Caco-2 (cell line): ENCODE data around the gene FOXC1. TPM values are rescaled to one million over a fixed set of nuclear protein-coding genes. Genes with fewer than 3 reads are reported as not detected.

Source experiments
- BruUV-seq: library from RNA; stranded (reverse); fragments of 400-500 nt; replicated peaks from 2 replicates; lab custom pipeline; 2021; lab: Mats Ljungman, UMichigan
- CTCF ChIA-PET: fragments of 300-600 bp; sonication (Branson Sonifier 250); formaldehyde crosslinking; loops from one replicate; lab custom pipeline; 2022; ENCODE audit warnings: antibody characterized with exemption; lab: Charles Lee
- POLR2A ChIA-PET: fragments of 300-600 bp; sonication (Branson Sonifier 250); formaldehyde crosslinking; loops from one replicate; lab custom pipeline; 2022; ENCODE audit warnings: antibody characterized with exemption; lab: Charles Lee
- DNase-seq, 2 experiments: peaks; one replicate each; pipeline versions ENCODE4 v3.0.0 to v3.0.0-alpha.2; 2020 to 2022
- H3K27me3 ChIP-seq: replicated peaks from 2 replicates; pipeline ENCODE4 v1.6.0; 2011; ENCODE audit warnings: low read length; ENCODE audit not compliant: control insufficient read depth, insufficient read depth
- H3K36me3 ChIP-seq: 2 replicates; pipeline ENCODE4 v1.5.1; 2011; ENCODE audit warnings: low read length; ENCODE audit not compliant: control insufficient read depth, insufficient read depth
- H3K4me1 ChIP-seq: fragments of 250-450 bp; sonication (Bioruptor Pico); 2 replicates; pipeline ENCODE4 v1.5.1; 2020; ENCODE audit warnings: mild to moderate bottlenecking
- H3K4me3 ChIP-seq: 2 replicates; pipeline ENCODE4 v1.5.1; 2011; ENCODE audit warnings: low read depth, mild to moderate bottlenecking, control low read depth, low read length
- H3K9me3 ChIP-seq: fragments of 250-450 bp; sonication (Bioruptor Pico); 2 replicates; pipeline ENCODE4 v1.5.1; 2020; ENCODE audit warnings: mild to moderate bottlenecking, moderate library complexity
- H3K27ac Mint-ChIP-seq: one replicate; pipeline ENCODE4 v1.8.0; 2022; ENCODE audit warnings: mixed read lengths; ENCODE audit not compliant: unreplicated experiment
- H3K27me3 Mint-ChIP-seq: one replicate; pipeline ENCODE4 v1.8.0; 2022; ENCODE audit warnings: mixed read lengths; ENCODE audit not compliant: insufficient read depth, unreplicated experiment
- H3K36me3 Mint-ChIP-seq: one replicate; pipeline ENCODE4 v1.8.0; 2022; ENCODE audit warnings: mild to moderate bottlenecking, mixed read lengths; ENCODE audit not compliant: insufficient read depth, unreplicated experiment
- H3K4me1 Mint-ChIP-seq: one replicate; pipeline ENCODE4 v1.8.0; 2022; ENCODE audit warnings: low read depth, mixed read lengths; ENCODE audit not compliant: unreplicated experiment
- H3K4me3 Mint-ChIP-seq: one replicate; pipeline ENCODE4 v1.8.0; 2022; ENCODE audit warnings: mild to moderate bottlenecking, moderate library complexity, mixed read lengths; ENCODE audit not compliant: unreplicated experiment
- H3K9me3 Mint-ChIP-seq: one replicate; pipeline ENCODE4 v1.8.0; 2022; ENCODE audit warnings: mixed read lengths; ENCODE audit not compliant: unreplicated experiment
- intact Hi-C: fragments of 100-400 bp; cut with micrococcal nuclease; formaldehyde crosslinking; loops from one replicate; pipeline ENCODE4 v1.10.0; 2022; ENCODE audit not compliant: unreplicated experiment
- total RNA-seq: library from RNA; stranded (reverse); gene quantifications from 2 replicates; pipeline ENCODE4 v1.2.3, GENCODE V29; 2022
- TF ChIP-seq, protein P1 (sequence below), 2 experiments: fragments of 200-600 bp in 1 of 2; IDR thresholded peaks; 1 replicate in 1 of 2; 2 replicates in 1 of 2; pipeline versions ENCODE4 v1.5.1 to v1.8.0; 2011 to 2022; ENCODE audit warnings: antibody characterized with exemption in 1 of 2, control low read depth in 1 of 2, inconsistent platforms in 1 of 2, low read depth in 1 of 2, low read length in 1 of 2, mild to moderate bottlenecking in 1 of 2, moderate library complexity in 1 of 2; ENCODE audit not compliant: insufficient read depth in 1 of 2, severe bottlenecking in 1 of 2, unreplicated experiment in 1 of 2

Gene FOXC1
- total RNA-seq, 1 experiment from 2014 or later: 6.8 TPM

DNA sequence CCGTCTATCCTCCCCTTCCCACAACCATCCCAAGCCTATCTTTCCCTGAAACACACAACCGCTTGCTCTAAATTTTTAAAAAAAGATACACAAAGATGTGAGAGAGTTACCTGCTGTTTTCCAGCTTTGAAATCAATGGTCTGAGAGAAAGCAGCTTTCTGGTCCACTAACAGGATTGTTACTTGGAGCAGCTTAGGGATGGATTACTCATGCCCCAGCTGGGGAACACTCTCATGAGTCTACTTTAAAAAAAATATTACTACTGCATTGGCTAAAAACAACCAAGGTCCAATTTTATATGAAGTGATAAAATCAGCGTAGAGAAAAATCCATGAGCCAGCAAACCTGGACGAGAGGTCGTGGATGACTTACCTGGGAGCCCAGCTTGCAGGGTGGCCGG, 29.6 kb upstream of the FOXC1 start:
- intact Hi-C loops: no loop called here
- no TSS peak for BruUV-seq
- Mint-ChIP-seq H3K4me3 (no peak overlapping the region), H3K4me1 (no peaks in the 10 kb centered on the region), H3K27ac (no peak overlapping the region), H3K36me3 (no peaks in the 10 kb centered on the region), H3K9me3 (no peaks in the 10 kb centered on the region), H3K27me3 (peaks cover 5% of the 10 kb centered on the region)
- H3K36me3 ChIP-seq: no peaks in the 10 kb centered on the region
- no peak overlapping the region for H3K4me3 ChIP-seq
- H3K9me3 ChIP-seq: no peaks in the 10 kb centered on the region
- CTCF ChIA-PET: interaction anchor here (0.6 kb wide), 1 partner anchor 234 kb away, joined by 3 read pairs; no protein-coding TSS in a partner anchor
- POLR2A ChIA-PET: no interaction called here
- no peaks in the 10 kb centered on the region for H3K27me3 ChIP-seq
- TF ChIP-seq, protein P1, sequence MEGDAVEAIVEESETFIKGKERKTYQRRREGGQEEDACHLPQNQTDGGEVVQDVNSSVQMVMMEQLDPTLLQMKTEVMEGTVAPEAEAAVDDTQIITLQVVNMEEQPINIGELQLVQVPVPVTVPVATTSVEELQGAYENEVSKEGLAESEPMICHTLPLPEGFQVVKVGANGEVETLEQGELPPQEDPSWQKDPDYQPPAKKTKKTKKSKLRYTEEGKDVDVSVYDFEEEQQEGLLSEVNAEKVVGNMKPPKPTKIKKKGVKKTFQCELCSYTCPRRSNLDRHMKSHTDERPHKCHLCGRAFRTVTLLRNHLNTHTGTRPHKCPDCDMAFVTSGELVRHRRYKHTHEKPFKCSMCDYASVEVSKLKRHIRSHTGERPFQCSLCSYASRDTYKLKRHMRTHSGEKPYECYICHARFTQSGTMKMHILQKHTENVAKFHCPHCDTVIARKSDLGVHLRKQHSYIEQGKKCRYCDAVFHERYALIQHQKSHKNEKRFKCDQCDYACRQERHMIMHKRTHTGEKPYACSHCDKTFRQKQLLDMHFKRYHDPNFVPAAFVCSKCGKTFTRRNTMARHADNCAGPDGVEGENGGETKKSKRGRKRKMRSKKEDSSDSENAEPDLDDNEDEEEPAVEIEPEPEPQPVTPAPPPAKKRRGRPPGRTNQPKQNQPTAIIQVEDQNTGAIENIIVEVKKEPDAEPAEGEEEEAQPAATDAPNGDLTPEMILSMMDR (IDR thresholded peaks at IDR 0.05; ENCODE audit: insufficient read depth in 1 of 2, low read depth in 1 of 2, low read length in 1 of 2, severe bottlenecking in 1 of 2, unreplicated experiment in 1 of 2): no peak
- no peak for DNase-seq
- H3K4me1 ChIP-seq: no peaks in the 10 kb centered on the region

DNA sequence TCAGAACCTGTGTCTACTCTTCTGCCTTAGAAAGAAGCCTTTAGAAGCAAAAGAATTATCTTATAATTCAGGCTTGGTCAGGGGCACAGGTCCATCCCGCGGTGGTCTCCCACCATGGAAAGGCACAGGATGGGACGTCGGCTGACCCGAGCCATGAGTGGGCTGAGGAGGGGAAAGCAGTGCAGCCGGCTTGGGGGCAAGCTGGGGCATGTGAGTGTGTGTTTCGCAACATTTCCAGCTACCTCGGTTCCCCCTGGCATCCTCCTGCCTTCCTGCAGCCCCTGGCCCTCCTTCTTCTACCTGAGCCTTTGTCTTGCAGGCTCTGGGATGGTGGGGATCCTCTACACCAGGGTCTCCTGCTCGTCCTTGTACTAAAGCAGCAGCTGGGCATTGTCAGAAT, 29.1 kb upstream of the FOXC1 start:
- Mint-ChIP-seq H3K27ac (no peak overlapping the region), H3K4me3 (no peak overlapping the region), H3K27me3 (peaks cover 5% of the 10 kb centered on the region), H3K4me1 (no peaks in the 10 kb centered on the region), H3K36me3 (no peaks in the 10 kb centered on the region), H3K9me3 (no peaks in the 10 kb centered on the region)
- Histone ChIP-seq H3K36me3 (no peaks in the 10 kb centered on the region), H3K4me1 (no peaks in the 10 kb centered on the region), H3K4me3 (no peak overlapping the region), H3K9me3 (no peaks in the 10 kb centered on the region), H3K27me3 (no peaks in the 10 kb centered on the region)
- CTCF ChIA-PET: no interaction called here
- DNase-seq: no peak
- POLR2A ChIA-PET: no interaction called here
- intact Hi-C loops: no loop called here
- TF ChIP-seq, protein P1 (IDR thresholded peaks at IDR 0.05; ENCODE audit: insufficient read depth in 1 of 2, low read depth in 1 of 2, low read length in 1 of 2, severe bottlenecking in 1 of 2, unreplicated experiment in 1 of 2): no peak
- no TSS peak for BruUV-seq

DNA sequence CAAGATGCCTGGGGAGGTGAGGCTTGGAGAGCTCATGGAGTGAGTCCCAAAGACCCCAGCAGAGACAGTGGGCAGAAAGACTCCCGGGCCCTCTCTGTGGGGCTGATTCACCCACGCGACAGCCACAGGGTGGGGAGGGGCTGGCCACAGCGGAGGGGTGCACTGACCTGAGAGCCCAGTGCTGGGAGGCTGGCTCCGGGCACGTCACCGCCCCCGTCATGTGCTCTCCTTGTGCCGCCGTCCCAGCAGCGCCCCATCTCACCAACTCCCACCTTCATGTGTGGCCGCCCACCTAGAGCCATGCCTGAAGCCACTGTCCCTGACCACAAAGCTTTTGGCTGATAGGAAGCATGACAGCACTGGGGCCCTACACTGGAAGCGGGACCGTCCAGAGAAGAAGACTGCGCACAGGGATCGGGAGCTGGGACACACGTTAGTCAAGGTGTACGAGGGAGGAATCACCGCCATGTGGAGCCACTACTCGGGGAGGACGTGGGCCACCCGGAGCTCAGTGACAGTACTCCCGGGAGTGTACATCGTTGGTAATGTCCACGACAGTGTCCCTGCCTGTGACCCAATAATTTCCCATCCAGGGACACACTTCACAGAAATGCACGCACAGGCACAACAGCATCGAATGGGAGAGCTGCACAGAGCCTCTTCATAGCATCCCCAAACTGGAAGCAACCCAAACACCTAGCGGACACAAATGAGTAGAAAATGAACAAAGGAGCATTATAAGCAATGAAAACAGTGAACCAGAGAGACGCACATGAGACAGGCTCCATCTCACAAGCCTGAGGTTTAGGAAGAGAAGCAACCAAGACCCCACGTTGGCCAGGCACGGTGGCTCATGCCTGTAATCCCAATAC, 28.4 kb upstream of the FOXC1 start:
- no peaks in the 10 kb centered on the region for H3K36me3 ChIP-seq
- no peak overlapping the region for H3K4me3 ChIP-seq
- H3K4me1 Mint-ChIP-seq: no peaks in the 10 kb centered on the region
- no TSS peak for BruUV-seq
- intact Hi-C loops: no loop called here
- H3K27me3 ChIP-seq: no peaks in the 10 kb centered on the region
- ChIA-PET CTCF (no interaction called here), POLR2A (no interaction called here)
- TF ChIP-seq, protein P1 (IDR thresholded peaks at IDR 0.05; ENCODE audit: insufficient read depth in 1 of 2, low read depth in 1 of 2, low read length in 1 of 2, severe bottlenecking in 1 of 2, unreplicated experiment in 1 of 2): no peak
- H3K9me3 ChIP-seq: no peaks in the 10 kb centered on the region
- peaks cover 5% of the 10 kb centered on the region for H3K27me3 Mint-ChIP-seq
- no peak overlapping the region for H3K4me3 Mint-ChIP-seq
- no peak for DNase-seq
- H3K27ac Mint-ChIP-seq: no peak overlapping the region
- no peaks in the 10 kb centered on the region for H3K36me3 Mint-ChIP-seq
- H3K9me3 Mint-ChIP-seq: no peaks in the 10 kb centered on the region
- H3K4me1 ChIP-seq: no peaks in the 10 kb centered on the region
